Activated CD8-positive, alpha-beta memory T cell treated with anti-CD3 and anti-CD28 coated beads for 24 hours (primary cell): ENCODE data around the gene UBA5.

Experiments
- DNase-seq: peaks from one replicate; pipeline ENCODE4 v3.0.0-alpha.2; 2020

Gene UBA5

GRCh38 chr3:132654721-132655120 is 5.4 kb upstream of the UBA5 start:
- no peak for DNase-seq

GRCh38 chr3:132655471-132655870 is 4.7 kb upstream of the UBA5 start:
- no peak for DNase-seq

DNA sequence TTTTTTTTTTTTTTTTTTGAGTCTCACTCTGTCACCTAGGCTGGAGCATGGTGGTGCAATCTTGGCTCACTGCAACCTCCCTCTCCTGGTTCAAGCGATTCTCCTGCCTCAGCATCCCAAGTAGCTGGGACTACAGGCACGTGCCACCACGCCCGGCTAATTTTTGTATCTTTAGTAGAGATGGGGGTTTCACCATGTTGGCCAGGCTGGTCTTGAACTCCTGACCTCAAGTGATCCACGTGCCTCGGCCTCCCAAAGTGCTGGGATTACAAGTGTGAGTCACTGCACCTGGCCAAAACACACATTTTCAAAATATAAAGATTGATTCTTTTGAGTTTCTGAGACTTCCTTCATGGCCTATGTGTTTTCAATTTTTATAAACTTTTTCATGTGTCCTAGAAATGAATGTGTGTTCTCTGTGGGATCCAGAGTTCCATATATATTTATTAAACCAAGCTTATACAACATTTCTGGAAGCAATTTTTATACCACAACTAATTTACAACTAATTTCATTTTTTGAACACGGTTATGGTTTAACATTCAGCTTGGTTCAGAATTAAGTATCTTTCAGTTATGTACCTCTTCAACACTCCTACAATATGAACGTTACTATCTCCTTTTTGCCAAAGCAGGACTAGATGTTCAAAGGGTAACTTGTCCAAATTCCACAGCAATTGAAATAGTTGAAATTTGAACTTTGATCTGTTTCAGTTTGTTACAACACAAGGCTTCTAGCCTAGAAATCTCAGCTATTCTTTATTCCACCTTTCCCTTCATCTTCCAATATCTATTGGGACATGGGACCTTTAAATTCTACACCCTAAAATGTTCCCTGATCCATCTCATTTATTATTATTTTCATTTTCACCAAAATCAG is 2.0 kb upstream of the UBA5 start:
- DNase-seq, result no peak

DNA sequence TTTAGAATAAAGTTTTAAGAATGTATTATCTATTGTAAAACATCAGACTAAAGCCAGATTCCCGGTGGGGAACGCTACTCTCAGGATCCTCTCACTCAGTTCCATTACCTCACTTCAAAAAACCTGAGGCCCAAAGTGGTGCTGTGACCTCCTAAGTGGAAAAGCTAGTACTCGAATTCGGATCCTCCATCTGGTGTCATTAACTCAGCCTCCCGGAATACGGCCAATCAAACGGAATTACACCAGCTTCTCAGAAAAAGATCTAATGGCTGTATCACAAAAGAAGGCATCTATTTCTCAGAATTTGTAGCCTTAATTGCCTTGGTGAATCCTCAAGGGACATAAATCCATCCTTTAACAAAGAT is 1.1 kb upstream of the UBA5 start:
- no peak for DNase-seq

GRCh38 chr3:132659365-132660051 is 621 bp upstream of the UBA5 start, which contains the start of gene ACAD11:
ACAD11 (minus strand) TSS chr3:132659809; CDS start chr3:132659751, 58 bp downstream.
- DNase-seq, result no peak

DNA sequence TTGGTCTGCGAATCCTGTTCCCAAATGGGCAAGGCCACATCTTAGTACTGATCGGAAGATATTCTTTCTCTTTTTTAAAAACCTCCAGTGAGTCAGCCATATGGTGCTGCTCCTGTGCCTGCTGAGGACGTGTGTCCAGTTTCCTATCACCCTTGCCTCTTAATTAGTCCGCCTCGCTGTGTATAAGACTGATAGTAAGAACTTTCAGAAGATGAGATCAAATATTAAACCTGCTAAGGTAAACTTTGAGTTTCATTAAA is 612 bp downstream of the UBA5 start:
- no peak for DNase-seq

DNA sequence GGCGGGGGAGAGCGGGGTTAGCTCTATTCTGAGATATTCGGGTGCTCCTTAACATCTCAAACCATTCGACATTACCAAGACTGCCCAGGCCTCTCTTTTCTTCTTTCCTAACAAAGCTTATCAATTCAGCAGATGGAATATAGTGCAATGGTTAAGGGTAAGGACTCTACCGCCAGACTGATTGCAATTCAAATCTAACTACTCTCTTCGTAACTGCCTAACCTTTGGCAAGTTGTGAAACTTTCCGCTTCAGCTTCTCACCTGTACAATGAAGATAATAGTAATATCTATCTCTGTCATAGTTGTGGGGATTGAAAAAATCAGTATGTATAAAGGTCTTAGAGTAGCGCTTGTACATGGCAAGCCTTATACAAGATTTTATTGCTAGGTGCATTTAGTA is 972 bp downstream of the UBA5 start:
- DNase-seq, result no peak

- DNase-seq, result no peak
Measured at GRCh38 chr3:132662212-132662611, 2.1 kb downstream of the UBA5 start.

DNA sequence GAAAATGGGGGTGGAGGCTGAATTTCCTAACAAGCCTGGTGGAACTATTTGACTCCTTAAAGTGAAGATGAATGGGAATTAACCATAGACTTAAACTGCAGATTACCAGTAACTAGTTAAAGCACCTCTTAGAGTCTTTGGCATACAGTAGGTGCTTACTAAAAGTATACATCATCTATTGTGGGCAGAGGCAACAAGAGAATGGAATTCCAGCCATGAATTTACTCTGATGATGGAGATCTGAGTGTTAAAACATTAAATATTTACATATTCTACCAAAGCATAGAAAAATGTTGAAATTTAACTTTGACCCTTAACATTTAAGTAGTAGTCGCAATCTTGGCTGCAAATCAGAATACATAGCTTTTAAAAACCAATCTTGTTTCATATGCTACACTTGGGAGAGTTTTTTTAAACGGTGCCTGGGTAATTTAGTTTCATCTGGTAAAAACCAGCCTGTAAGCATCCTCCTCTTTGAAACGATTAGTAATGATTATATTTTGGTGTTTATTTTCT is 5.2 kb downstream of the UBA5 start:
- no peak for DNase-seq

DNA sequence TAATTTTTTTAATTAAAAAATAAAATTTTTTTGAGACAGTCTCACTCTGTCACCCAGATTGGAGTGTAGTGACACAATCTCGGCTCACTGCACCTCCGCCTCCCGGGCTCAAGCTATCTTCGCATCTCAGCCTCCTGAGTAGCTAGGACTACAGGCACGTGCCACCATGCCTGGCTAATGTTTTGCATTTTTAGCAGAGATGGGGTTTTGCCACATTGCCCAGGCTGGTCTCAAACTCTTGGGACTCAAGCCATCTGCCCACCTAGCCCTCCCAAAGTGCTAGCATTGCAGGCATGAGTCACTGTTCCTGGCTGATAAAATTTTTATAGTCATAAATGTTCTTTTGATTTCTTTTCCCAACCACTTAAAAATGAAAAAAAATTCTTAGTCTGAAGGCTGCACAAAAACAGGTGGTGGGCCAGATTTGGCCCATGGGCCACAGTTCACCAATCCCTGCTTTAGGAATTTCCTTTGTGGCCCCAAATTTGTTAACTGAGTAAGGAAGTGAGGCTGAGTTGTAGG is 9.2 kb downstream of the UBA5 start:
- no peak for DNase-seq

DNA sequence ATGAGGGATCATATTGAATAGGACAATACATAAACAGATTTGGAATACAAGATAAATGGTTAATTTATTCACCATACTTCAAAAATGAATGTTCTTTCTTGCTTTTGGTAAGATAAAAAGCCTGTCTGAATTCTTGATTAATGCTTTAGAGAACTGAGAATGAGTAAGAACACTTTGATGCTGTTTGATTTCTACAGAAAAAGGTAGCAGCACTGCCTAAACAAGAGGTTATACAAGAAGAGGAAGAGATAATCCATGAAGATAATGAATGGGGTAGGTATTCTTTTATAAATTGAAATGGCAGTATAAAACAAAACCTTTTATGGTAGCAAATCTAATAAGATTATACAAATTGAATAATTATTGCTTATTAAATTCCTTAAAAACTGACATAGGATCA is 15.3 kb downstream of the UBA5 start:
- no peak for DNase-seq

GRCh38 chr3:132679911-132680310 is 19.8 kb downstream of the UBA5 start:
- no peak for DNase-seq

GRCh38 chr3:132681421-132681820 is 21.3 kb downstream of the UBA5 start:
- DNase-seq, result no peak

GRCh38 chr3:132682201-132682600 is 22.1 kb downstream of the UBA5 start:
- DNase-seq, result no peak

DNA sequence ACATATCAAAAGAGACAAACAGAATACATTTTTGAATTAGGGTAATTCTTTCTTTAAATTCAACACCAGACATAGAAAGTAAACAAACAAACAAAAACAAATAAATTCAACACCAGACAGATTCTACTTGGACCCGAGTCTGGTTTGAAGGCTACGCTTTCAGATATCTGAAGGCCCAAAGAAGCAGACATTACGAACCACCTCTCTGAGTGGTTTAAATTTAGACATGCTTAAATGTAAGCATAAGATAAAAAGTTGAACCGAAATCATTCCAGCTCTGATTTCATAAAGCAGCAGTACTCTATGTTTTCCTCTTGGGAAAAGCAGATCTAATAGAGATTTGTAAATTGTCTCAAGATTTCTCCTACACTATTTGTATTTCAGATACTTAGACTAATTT is 29.9 kb downstream of the UBA5 start:
- DNase-seq, result no peak

GRCh38 chr3:132694991-132695390 is 34.9 kb downstream of the UBA5 start:
- no peak for DNase-seq

DNA sequence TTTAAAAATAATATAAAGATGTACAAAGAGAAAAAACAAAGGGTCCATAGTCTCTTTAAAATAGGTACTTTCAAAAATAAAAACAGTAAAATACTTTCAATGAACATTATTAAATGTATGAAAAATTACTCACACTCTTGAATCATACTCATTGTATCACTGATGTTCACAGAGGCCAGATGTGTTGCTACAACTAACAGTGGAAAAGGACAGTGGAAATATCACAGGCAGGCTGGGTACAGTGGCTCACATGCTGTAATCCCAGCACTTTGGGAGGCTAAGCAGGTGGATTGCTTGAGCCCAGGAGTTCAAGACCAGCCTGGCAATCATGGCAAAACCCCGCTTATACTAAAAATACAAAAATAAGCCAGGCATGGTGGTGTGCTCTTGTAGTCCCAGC is 35.3 kb downstream of the UBA5 start:
- DNase-seq, result no peak

DNA sequence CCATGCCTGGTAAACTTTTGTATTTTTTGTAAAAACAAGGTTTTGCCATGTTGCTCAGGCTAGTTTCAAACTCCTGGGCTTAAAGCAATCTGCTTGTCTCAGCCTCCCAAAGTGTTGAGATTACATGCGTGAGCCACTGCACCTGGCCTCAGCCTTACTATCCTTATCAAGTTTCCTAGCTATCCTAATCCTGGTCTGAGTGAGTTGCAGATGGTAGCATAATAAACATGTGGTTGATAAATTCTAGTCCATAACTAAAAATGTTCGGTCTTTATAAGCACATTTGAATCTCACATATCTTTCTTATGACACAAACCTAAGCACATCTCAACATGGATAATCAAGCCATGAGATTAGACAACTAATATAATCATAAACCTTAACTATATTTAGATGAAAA is 43.6 kb downstream of the UBA5 start:
- DNase-seq, result no peak

DNA sequence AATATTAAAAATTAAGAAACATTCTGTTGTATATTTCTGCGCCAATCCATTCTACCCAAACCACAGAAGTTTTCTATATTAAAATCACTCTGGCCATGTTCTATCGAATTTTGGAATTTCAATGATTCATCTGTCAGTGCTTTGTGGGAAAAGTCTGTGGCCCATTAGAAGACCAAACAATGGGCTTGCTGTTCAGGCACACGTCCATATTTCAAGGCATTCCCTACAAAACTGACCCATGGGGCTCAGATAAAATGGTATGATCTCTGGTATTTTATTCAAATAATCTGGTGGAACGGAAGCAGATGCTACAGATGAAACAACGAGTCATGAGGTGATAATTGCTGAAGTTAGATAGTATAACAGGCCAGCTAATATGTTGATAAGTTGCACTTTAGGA is 49.6 kb downstream of the UBA5 start:
- no peak for DNase-seq

- no peak for DNase-seq
Measured at GRCh38 chr3:132710311-132710710, 50.2 kb downstream of the UBA5 start.

DNA sequence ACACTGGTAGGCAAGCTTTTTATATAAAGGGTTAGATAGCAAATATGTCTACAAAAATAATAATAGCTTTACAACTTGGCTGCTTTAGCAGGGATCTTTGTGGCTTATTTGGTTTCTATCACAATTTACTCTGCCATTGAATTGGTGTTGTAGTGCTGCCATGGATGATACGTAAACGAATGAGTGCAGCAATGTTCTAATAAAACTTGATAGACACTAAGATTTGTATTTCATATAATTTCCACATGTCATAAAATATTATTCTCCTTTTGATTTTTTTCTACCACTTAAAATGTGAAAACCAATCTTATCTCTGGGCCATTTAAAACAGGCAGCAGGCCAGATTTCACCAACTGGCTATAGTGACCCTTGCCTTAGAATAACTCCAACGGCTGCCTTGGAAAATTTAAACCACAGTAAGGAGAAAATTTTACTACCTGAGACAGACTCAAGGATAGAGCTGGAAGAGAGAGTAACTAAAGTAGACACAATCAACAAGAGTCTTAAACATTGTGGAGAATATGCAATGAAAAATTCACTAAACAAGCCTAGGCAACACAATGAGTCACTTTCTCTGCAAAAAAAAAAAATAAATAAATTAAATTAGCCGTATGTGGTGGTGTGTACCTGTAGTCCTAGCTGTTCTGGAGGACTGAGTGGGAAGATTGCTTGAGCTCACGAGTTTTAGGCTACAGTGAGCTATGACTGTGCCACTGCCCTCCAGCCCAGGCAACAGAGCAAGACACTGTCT is 54.0 kb downstream of the UBA5 start:
- no peak for DNase-seq

- no peak for DNase-seq
Measured at GRCh38 chr3:132716372-132716771, 56.2 kb downstream of the UBA5 start.

GRCh38 chr3:132720228-132720627 is 60.1 kb downstream of the UBA5 start:
- no peak for DNase-seq
